Measurements from ENCODE around the gene RPUSD3. TPM values are rescaled to one million over a fixed set of nuclear protein-coding genes. Genes with fewer than 3 reads are reported as not detected.

Gene RPUSD3
- total and polyA plus RNA-seq, 9 of the 15 experiments (the other 6 are each of a cell fraction or from before 2014, with no cell fraction given), result 13.8 to 99.0 (median 59.3) TPM

GRCh38 chr3:9793161-9793781 is 50.5 kb downstream of the RPUSD3 start (continued):
- no peak for TF ChIP-seq ZNF143 (CRISPR knock-in tag; IDR thresholded peaks at IDR 0.05)
- TF ChIP-seq FOXA3 (CRISPR knock-in tag; conservative IDR thresholded peaks at IDR 0.05 in 1 of 2, IDR thresholded peaks at IDR 0.05 in 1 of 2), result 0 out of 4 replicates have a peak, but pooled peaks of 1 of the 2 experiments have one; percentile 62
- peak; percentile 61 for TF ChIP-seq MAX (CRISPR knock-in tag; IDR thresholded peaks at IDR 0.05)
- no peak for TF ChIP-seq ZNF778 (CRISPR knock-in tag; IDR thresholded peaks at IDR 0.05)
- TF ChIP-seq HDGF (IDR thresholded peaks at IDR 0.05), result peak; percentile 76; the same call in 1 of the 2 replicates
- no peak for TF ChIP-seq SLC30A9 (CRISPR knock-in tag; IDR thresholded peaks at IDR 0.05)
- TF ChIP-seq ZNF717 (CRISPR knock-in tag; IDR thresholded peaks at IDR 0.05), result no peak
- TF ChIP-seq SIN3A (IDR thresholded peaks at IDR 0.05; ENCODE audit: borderline replicate concordance in 2 of 2, control insufficient read depth in 1 of 2, low read depth in 2 of 2, low read length in 2 of 2), result peak in 1 of 2 experiments; percentile 78; a peak in 1 of 4 replicates
- no peak for TF ChIP-seq CHCHD3 (CRISPR knock-in tag; IDR thresholded peaks at IDR 0.05)
- TF ChIP-seq E2F1 (CRISPR knock-in tag; IDR thresholded peaks at IDR 0.05), result 0 out of 2 replicates have a peak, but pooled peaks have one; percentile 8
- TF ChIP-seq BDP1 (IDR thresholded peaks at IDR 0.05; ENCODE audit: insufficient read depth, insufficient read length), result no peak
- peak; percentile 13 for TF ChIP-seq E2F8 (IDR thresholded peaks at IDR 0.05; ENCODE audit: low read depth, partially characterized antibody)
- TF ChIP-seq ZNF609 (CRISPR knock-in tag; IDR thresholded peaks at IDR 0.05; ENCODE audit: borderline replicate concordance), result no peak
- TF ChIP-seq RNF219 (CRISPR knock-in tag; IDR thresholded peaks at IDR 0.05), result no peak
- TF ChIP-seq C11orf30 (IDR thresholded peaks at IDR 0.05; ENCODE audit: low read depth), result peak; percentile 31; the same call in 1 of the 2 replicates

Measured in K562 (cell line).